GM18520 (cell line): ENCODE results near the gene PIGT.

Source experiments
- ATAC-seq: cut with Tn5 transposase; IDR thresholded peaks from one replicate; pipeline ENCODE4 v1.9.1; 2021; ENCODE audit not compliant: unreplicated experiment

PIGT gene

GRCh38 chr20:45415822-45416637 is at the start of gene PIGT:
TSS of gene PIGT (plus strand) at chr20:45416141. CDS start at chr20:45416157, 16 bp downstream.
- ATAC-seq, result peak; percentile 27

GRCh38 chr20:45366192-45366591 is 49.7 kb upstream of the PIGT start:
- no peak for ATAC-seq

- no peak for ATAC-seq
Observed at GRCh38 chr20:45366631-45367030, 49.3 kb upstream of the PIGT start.

- ATAC-seq, result no peak
Observed at GRCh38 chr20:45367126-45367525, 48.8 kb upstream of the PIGT start.

GRCh38 chr20:45368221-45368980 is 47.5 kb upstream of the PIGT start:
- peak; percentile 61 for ATAC-seq

GRCh38 chr20:45370571-45371160 is 45.3 kb upstream of the PIGT start:
- no peak for ATAC-seq

- no peak for ATAC-seq
Observed at GRCh38 chr20:45372241-45372640, 43.7 kb upstream of the PIGT start.

- no peak for ATAC-seq
Observed at GRCh38 chr20:45372646-45373352, 43.1 kb upstream of the PIGT start.

GRCh38 chr20:45373353-45374100 is 42.4 kb upstream of the PIGT start:
- ATAC-seq, result no peak

- no peak for ATAC-seq
Observed at GRCh38 chr20:45374101-45374467, 41.9 kb upstream of the PIGT start.

- no peak for ATAC-seq
Observed at GRCh38 chr20:45374966-45375365, 41.0 kb upstream of the PIGT start.

- no peak for ATAC-seq
Observed at GRCh38 chr20:45377269-45377668, 38.7 kb upstream of the PIGT start.

- no peak for ATAC-seq
Observed at GRCh38 chr20:45378191-45378590, 37.8 kb upstream of the PIGT start, which contains the start of gene TP53TG5. TSS of gene TP53TG5 (minus strand) at chr20:45378325. CDS start at chr20:45378236, 89 bp downstream.

GRCh38 chr20:45387274-45387673 is 28.7 kb upstream of the PIGT start:
- ATAC-seq, result no peak

- no peak for ATAC-seq
Observed at GRCh38 chr20:45390931-45391330, 25.0 kb upstream of the PIGT start.

GRCh38 chr20:45391559-45391958 is 24.4 kb upstream of the PIGT start:
- no peak for ATAC-seq

- no peak for ATAC-seq
Observed at GRCh38 chr20:45392733-45393132, 23.2 kb upstream of the PIGT start.

GRCh38 chr20:45394221-45395113 is 21.5 kb upstream of the PIGT start:
- no peak for ATAC-seq

- no peak for ATAC-seq
Observed at GRCh38 chr20:45395114-45395415, 20.9 kb upstream of the PIGT start.

GRCh38 chr20:45399018-45399417 is 16.9 kb upstream of the PIGT start:
- no peak for ATAC-seq
